ENCODE results near the gene CDC42EP1.
"Not testable (repeated sequence)": the region's sequence is repeated elsewhere in the genome, so short reads cannot be mapped to it uniquely, and the experiment has no call there.

The CDC42EP1 gene

GRCh38 chr22:37535159-37535558, 25.1 kb upstream of the CDC42EP1 start:
- no peak for DNase-seq

DNA sequence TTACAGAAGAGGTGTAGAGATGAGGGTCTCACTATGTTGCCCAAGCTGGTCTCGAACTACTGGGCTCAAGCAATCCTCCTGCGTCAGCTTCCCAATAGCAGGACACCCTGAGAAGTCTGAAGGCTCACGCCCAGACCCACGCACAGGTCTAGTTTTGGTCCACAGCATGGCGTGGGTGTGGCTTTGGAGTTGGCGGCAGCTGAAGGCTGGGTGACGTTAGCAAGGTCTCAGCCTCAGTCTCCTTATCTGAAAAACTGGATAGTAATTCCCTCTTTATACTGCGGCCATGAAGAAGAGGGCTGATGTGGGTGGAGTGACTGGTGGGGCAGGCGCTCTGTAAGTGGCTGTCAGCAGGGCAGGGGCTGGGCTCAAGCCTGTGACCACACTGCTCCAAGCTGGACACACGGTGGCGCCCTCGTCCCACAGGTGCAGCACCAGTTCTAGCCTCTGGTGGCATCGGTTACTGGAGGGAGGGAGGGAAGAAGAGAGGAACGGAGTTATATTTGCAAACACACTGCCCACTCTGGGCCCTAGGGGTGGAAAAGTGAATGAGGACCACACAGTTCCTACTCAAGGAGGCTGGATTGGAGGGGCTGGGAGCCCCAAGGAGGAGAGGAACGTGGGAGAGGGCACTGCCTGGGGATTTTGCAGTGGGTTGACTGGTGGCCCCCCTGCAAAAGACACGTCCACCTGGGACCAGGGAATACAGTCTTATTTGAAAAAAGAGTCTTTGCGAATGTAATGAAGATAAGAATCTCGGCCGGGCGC, 21.5 kb upstream of the CDC42EP1 start:
- peak; percentile 25 for DNase-seq

GRCh38 chr22:37539790-37540189, 20.5 kb upstream of the CDC42EP1 start:
- DNase-seq, result not testable (repeated sequence)

DNA sequence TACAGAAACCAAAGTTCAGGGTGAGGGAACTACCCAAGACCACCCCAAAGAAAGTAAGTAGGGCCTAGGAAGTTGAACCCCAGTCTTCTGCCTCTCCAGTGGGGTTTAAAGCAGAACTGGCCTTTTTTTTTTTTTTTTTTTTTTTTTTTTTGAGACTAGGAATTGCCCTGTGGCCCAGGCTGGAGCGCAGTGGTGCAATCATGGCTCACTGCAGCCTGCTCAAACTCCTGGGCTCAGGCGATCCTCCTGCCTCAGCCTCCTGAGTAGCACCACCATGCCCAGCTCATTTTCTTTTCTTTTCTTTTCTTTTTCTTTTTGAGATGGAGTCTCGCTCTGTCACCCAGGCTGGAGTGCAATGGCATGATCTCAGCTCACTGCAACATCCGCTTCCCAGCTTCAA, 17.9 kb upstream of the CDC42EP1 start:
- not testable (repeated sequence) for DNase-seq

DNA sequence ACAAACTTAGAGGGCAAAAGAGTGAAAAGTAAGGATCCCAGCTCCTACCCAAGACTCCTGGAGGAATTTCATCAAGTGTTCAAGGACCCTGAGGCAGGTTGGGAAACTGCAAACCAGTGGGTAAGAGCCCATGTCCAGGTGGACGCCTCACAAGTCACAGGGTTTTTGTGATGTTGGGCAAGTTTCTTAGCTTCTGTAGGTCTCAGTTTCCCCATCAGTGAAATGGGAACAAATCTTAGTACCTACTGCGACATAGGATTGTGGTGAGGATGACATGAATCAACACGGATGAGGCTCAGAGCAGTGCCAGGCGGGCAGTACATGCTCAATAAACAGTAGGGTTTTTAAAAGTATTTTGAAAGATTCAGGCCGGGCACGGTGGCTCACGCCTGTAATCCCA, 17.3 kb upstream of the CDC42EP1 start:
- DNase-seq, result no peak

GRCh38 chr22:37544955-37545702, 15.2 kb upstream of the CDC42EP1 start:
- no peak for DNase-seq

DNA sequence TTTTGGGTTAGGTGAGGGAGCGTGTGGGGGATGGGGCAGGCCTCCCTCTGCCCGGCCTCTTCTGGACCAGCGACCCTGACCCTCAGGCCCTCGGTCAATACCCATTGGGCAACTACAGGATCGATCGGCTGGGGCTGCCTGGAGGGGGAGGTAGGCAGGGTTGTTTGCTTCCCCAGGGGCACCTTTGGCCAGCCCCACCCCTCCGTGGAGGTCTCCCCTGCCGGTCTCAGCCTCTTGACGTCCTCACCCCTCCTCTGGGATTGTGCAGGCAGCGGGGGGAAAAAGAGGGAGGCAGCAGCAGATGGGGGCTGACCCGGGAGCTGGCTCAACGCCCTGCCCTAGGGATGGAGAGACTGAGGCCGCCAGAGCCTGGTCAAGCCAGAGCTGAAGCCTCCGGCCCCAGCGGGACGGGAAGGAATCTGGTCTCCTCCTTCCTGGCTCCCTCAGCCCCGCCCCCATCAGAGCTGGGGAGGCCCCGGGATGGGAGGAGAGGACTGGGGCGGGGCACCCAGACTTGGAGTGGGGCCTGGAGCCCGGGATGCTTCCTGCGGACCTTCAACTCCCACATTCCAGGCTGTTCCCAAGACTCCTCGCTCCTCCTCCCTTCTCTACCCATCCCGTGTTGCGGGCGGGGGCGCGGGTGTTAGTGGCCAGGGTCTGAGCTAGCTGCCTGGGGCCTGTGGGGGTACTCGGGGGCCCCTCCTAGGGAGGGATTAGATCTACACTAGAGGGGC, 14.4 kb upstream of the CDC42EP1 start:
- DNase-seq, result no peak

DNA sequence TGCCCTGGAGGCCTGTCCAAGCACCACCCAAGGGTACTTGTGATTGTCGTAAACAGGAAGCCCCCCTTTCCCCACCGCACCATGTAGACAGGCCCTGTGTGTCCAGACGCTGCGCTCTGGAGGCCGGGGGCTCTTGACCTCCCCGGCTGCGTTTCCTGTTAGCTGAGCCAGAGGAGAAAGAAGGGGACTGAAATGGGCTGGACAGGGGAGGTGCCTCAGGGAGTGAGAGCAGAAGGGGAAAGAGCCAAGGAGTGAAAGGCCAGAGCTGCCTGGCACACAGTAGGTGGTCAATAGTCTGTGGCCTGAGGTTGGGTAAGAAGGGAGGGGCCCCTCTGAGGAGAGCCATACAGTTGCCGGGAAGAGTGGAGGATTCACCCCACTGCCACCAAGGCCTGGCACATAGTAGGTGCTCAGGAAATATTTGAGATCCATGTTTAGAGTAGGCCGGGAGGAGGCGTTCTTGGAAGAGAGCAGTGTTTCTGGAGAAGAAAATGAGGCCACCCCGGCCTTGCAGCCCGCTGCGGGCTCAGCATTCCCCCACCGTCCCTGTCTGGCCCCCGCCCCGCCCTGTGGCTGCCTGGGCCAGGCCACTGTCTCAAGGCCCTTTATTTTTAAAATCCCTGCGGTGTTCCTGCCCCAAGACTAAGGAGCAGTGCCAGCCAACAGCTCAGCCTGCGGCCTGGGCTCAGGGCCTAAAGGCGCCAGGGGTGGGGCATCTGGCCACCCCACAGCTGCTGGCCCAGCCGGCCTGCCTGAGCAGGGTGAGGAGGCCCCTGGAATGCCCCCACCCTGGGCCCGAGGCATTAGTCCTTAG, 13.6 kb upstream of the CDC42EP1 start:
- DNase-seq, result no peak

- no peak for DNase-seq
Observed at GRCh38 chr22:37547251-37547741, 13.0 kb upstream of the CDC42EP1 start.

- no peak for DNase-seq
Observed at GRCh38 chr22:37549704-37550059, 10.6 kb upstream of the CDC42EP1 start.

GRCh38 chr22:37550921-37551320, 9.4 kb upstream of the CDC42EP1 start:
- not testable (repeated sequence) for DNase-seq

DNA sequence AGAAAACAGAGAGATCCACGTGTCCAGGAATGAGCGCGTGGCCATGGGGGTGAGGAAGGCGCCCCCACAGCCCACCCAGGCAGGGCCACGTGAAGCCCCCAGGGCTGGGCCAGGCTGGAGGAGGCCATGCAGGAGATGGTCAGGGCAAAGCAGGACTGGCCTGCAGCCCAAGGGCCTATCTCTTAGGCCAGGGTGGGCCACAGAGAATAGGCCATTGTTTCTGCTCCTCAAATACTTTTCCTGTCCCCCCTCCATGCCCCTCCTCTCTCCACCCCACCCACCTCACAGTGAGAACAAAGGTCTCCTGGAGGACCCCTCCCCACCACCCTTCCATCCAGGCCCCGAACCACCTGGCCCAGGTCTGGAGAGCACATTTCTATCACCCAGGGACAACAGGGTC, 8.3 kb upstream of the CDC42EP1 start:
- no peak for DNase-seq

DNA sequence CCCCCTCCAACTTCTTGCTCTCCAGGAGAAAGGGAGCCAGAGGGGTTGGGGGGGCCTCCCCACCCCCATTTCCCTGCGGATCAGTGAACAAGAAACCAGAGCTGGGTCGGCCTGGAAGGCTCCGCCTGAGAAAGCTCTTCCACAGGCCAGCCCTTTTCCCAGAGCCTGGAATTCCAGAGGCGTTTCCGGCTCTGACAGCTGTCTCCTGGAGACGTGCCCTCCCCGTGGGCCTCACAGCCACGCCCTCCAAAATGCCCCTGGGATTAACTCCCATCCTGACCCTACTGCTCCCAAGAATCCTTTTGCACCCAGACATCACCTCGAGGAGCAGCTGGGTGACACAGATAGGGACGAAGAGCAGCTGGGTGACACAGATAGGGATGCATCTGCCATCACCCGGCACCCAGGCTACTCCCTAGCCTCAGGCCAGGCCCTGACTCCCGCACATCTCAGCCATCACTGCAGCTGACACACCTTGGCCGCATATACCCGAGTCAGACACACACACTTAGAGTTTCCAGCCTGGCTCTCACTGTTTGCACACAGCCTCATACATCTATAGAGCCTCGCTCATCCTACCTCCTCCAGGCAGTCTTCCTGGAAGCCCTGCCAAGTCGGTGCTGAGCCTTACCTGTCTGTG, 7.6 kb upstream of the CDC42EP1 start:
- no peak for DNase-seq

- no peak for DNase-seq
Observed at GRCh38 chr22:37553725-37554124, 6.6 kb upstream of the CDC42EP1 start.

- DNase-seq, result no peak
Observed at GRCh38 chr22:37555029-37555428, 5.3 kb upstream of the CDC42EP1 start.

- DNase-seq, result no peak
Observed at GRCh38 chr22:37556710-37557109, 3.6 kb upstream of the CDC42EP1 start.

DNA sequence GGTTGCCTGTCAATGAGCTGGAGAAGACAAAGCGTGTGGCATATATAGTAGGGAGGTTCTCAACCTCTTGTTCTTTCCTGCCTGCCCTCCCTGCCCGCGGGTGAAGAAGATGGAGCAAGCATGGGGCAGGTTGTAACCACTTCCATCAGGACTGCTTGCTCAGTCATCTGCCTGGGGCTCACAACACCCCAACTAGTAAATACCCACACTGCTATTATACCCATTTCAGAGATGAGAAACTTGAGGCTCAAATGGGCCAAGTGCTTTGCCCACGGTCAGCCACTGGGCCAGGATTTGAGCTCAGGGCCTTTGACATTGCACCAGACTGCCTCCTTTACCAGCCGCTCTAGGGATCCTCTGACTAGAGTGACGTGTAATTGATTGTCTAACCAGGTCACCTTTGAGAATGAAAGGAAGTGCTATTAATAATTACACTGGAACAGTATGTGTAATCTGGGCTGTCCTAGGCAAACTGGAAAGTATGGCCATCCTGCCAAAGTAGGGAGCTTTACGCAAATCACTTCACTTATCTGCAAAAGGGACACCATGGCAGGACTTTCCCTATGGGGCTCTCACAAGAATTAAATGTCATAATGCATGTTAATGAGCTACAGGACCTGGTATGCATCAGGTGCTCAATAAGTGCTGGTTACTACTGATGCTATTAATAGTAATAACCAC, 2.8 kb upstream of the CDC42EP1 start:
- no peak for DNase-seq

GRCh38 chr22:37558815-37559214, 1.5 kb upstream of the CDC42EP1 start:
- no peak for DNase-seq

DNA sequence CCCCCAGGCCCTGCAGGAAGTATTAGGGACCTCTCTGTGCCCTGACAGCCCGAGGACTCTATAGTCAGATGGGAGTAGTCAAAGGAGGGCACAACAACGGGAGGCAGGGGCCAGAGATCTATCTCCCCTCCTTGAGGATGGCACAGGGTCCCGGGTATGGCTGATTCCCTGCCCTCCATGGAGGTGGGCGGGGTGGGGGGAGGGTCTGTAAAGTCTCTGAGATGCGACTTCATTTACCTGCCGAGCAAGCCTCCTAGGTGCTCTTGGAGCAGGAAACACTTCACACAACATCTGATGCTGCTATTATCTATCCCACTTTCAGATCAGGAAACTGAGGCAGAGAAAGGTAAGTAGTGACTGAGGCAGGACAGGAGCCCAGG, 769 bp upstream of the CDC42EP1 start:
- no peak for DNase-seq

- DNase-seq, result no peak
Observed at GRCh38 chr22:37560608-37561211, 430 bp downstream of the CDC42EP1 start.
